Effector CD8-positive, alpha-beta T cell (primary cell): ENCODE results near the gene CDKN2AIPNL.
"Not testable (repeated sequence)": the region's sequence is repeated elsewhere in the genome, so short reads cannot be mapped to it uniquely, and the experiment has no call there.

ENCODE experiments used
- DNase-seq: peaks from one replicate; lab custom pipeline; 2025; lab: John Stamatoyannopoulos, UW

Gene CDKN2AIPNL

GRCh38 chr5:134397196-134397595 is 14.5 kb downstream of the CDKN2AIPNL start:
- DNase-seq, result no peak

- no peak for DNase-seq
These were observed 15.4 kb downstream of the CDKN2AIPNL start for GRCh38 chr5:134396274-134396673.

- no peak for DNase-seq
These were observed 16.7 kb downstream of the CDKN2AIPNL start for GRCh38 chr5:134394932-134395331.

- DNase-seq, result no peak
These were observed 19.4 kb downstream of the CDKN2AIPNL start for GRCh38 chr5:134392301-134392700.

GRCh38 chr5:134387443-134387842 is 24.2 kb downstream of the CDKN2AIPNL start:
- DNase-seq, result no peak

GRCh38 chr5:134383980-134384697 is 27.5 kb downstream of the CDKN2AIPNL start:
- no peak for DNase-seq

- DNase-seq, result not testable (repeated sequence)
These were observed 29.5 kb downstream of the CDKN2AIPNL start for GRCh38 chr5:134382204-134382603.

GRCh38 chr5:134380346-134380745 is 31.3 kb downstream of the CDKN2AIPNL start:
- DNase-seq, result no peak

GRCh38 chr5:134374232-134374631 is 37.4 kb downstream of the CDKN2AIPNL start:
- no peak for DNase-seq

GRCh38 chr5:134373633-134374032 is 38.0 kb downstream of the CDKN2AIPNL start:
- DNase-seq, result not testable (repeated sequence)

- peak; percentile 20 for DNase-seq
These were observed 39.8 kb downstream of the CDKN2AIPNL start for GRCh38 chr5:134371834-134372340.

- peak; percentile 96 for DNase-seq
These were observed 40.5 kb downstream of the CDKN2AIPNL start, which contains the start of gene UBE2B for GRCh38 chr5:134370871-134371833. Gene UBE2B (plus strand): TSS chr5:134371569. CDS start chr5:134371596, 27 bp downstream.

- DNase-seq, result no peak
These were observed 41.3 kb downstream of the CDKN2AIPNL start for GRCh38 chr5:134370311-134370870.

GRCh38 chr5:134365604-134366003 is 46.1 kb downstream of the CDKN2AIPNL start:
- no peak for DNase-seq

GRCh38 chr5:134355681-134356080 is 56.0 kb downstream of the CDKN2AIPNL start:
- no peak for DNase-seq
